ENCODE data around the gene NOS3. TPM values are rescaled to one million over a fixed set of nuclear protein-coding genes. Genes with fewer than 3 reads are reported as not detected.

NOS3 gene
- total RNA-seq, 2 experiments from 2014 or later = 27.7 to 30.2 TPM

DNA sequence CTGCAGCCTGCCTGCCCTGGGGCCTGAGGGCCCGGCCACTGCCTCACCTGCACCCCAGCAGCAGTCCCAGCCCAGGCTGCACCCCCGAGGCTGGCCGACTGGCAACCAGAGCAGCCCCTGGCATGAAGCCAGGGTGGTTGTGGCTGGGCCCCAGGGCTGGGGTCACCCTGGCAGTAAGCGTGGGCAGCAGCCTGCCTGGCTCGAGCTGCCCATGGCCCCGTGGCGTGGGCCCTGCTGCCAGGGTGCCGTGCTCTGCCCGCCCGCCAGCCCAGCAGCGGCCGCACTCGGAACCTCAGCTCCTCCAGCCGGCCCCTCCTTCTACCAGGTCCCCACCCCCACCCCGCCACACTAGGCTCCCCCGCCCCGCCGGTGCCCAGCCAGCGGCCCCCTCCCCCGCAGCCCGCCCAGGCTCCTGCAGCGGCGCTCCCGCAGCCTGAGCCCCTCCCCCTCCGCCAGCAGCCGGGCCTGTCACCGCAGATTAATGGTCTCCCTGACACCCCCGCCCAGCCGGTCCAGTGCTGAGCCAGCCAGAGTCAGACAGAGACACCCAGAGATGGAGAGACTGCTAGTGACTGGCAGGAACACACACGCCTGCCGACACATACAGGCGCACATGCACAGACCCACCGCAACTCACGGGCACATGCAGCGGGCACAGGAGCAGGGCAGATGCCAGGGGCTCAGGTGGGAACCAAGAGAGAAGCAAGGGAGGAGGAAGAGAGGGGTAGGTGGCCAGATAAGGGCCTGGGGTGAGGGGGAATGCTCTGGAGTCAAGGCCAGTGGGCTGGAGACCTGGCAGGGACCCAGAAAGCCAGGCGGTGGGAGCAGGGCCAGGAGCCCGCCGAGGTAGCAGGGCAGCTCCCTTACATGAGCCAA, 35.1 kb upstream of the NOS3 start:
- peaks cover 31% of the 10 kb centered on the region for H3K27me3 Mint-ChIP-seq
- H3K4me3 Mint-ChIP-seq = no peak overlapping the region
- no peak for DNase-seq
- no peaks in the 10 kb centered on the region for H3K36me3 Mint-ChIP-seq (ENCODE audit: low read depth)
- ChIA-PET POLR2A (no interaction called here), CTCF (no interaction called here)
- peaks cover 9% of the 10 kb centered on the region for H3K4me1 Mint-ChIP-seq
- no peak overlapping the region for H3K27ac Mint-ChIP-seq
- no peaks in the 10 kb centered on the region for H3K9me3 Mint-ChIP-seq

DNA sequence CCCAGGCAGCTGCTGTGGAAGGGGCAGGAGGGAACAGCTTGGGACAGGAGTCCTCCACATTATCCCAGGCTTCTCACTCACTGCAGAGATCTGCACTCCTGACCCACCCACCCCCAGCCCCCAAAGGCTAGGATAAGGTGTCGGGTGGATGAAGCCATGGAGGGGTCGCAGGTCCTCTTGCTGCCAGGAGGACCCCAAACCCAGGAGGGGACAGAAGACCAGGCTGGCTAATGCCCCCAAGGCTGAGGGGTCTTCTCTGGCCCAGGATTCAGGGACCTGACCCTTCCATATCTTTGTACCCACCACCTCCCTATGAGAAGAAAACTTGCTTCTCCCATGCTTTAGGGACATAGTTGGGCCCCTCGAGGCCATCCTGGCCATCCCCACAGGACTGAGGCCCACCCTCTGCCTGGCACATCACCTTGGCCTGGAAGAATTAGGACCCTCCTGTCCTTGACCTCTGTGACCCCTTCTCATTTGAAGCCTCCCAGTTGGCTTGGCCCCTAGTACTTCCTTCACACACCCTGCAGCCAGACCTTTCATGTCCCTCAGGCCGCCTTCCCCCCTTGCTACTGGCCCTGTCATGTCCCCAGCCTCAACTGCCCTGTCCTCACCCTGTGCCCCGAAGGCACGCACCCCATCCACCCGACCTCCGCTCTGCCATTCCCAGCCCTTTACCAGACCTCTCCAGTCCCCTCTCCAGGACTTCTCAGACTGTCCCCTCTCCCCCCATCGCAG, 34.3 kb upstream of the NOS3 start:
- ChIA-PET CTCF (no interaction called here), POLR2A (no interaction called here)
- peaks cover 31% of the 10 kb centered on the region for H3K27me3 Mint-ChIP-seq
- H3K4me1 Mint-ChIP-seq = peaks cover 9% of the 10 kb centered on the region
- H3K27ac Mint-ChIP-seq = no peak overlapping the region
- no peaks in the 10 kb centered on the region for H3K9me3 Mint-ChIP-seq
- no peak overlapping the region for H3K4me3 Mint-ChIP-seq
- H3K36me3 Mint-ChIP-seq (ENCODE audit: low read depth) = no peaks in the 10 kb centered on the region
- DNase-seq = no peak

DNA sequence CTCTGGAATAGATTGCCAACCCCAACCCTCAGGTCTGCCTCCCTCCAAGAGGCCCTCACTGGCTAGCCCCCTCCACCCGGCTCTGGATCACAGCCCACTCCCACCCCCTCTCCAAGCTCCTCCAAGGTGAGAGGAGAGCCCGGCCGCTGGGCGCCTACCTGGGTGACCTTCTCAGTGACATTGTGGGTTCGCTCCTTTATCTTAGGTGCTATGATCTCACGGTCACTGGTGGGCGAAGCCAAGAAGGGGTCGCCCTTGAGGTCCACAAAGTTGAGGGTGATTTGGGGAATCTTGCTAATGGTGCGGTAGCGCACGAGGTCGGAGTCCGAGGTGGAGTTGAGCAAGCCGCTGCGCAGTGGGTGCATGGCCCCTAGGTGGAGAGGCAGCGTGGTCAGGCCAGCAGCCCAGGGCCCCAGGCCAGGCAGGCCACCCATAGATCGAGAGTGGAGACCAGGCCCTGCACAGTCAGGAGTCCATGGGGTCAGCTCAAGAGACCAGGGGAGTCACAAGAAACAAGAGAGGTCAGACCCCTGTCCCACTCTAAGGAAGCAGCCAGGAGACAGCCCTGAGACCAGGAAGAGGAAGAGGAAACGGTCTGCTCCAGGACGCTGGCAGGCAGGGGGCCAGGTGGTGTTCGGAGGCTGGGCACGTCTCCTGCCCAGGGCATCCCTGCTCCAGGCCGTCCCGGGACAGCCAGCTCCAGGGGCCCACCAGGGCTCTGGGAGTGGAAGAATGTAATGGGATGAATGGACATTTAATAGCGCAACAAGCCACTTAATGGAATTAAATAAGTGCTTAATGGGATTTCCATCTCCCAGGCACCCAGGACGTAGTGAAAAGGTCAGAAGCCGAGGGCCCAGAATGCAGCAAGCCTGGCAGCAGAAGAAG, 33.4 kb upstream of the NOS3 start:
- ChIA-PET CTCF (no interaction called here), POLR2A (no interaction called here)
- DNase-seq = no peak
- Mint-ChIP-seq H3K36me3 (ENCODE audit: low read depth) (no peaks in the 10 kb centered on the region), H3K4me3 (no peak overlapping the region), H3K9me3 (no peaks in the 10 kb centered on the region), H3K27me3 (peaks cover 31% of the 10 kb centered on the region), H3K27ac (no peak overlapping the region), H3K4me1 (peaks cover 10% of the 10 kb centered on the region)

DNA sequence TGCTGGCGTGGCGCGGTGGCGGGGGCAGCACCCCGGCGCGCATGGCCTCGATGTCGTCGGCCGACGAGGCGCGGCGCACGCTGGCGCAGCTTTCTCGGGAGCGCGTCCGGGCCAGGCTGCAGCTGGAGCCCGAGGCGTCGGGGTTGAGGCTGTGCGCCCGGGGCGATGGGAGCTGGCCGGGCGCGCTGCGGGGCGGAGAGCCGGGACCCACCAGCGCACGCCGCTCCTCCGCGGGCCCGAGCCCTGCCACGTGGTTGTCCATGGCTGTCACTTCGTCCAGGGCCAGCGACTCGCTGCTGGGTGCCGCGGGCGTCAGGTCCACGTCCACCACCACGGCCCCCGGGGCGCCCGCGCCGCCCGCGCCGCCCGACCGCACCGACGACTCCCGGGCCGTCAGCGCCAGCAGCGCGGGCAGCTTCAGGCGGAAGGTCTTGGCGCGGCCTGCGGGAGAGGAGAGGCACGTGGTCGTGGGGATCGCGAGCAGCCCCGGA, 32.7 kb upstream of the NOS3 start:
- POLR2A ChIA-PET = no interaction called here
- Mint-ChIP-seq H3K27me3 (peaks cover 31% of the 10 kb centered on the region), H3K9me3 (no peaks in the 10 kb centered on the region), H3K4me3 (no peak overlapping the region), H3K27ac (no peak overlapping the region), H3K36me3 (ENCODE audit: low read depth) (no peaks in the 10 kb centered on the region), H3K4me1 (peaks cover 12% of the 10 kb centered on the region)
- CTCF ChIA-PET = no interaction called here
- no peak for DNase-seq

DNA sequence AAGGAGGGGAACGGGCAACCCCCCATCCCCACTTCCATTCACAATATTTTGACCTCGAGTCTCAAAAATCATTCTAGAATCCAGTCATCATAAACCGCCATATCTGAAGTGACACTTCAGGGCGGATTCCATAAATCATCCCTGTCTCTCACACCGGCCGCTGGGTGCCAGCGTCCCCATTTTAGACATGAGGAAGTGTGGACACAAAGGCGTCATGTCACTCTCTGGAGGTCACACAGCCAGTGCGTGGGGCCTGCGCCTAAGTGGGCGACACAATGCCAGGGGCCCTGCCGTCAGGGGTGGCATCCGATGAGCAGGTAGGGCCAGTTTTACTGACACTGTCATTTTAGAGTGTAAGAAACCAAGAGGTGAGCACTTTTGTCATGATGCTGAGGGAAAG, 32.2 kb upstream of the NOS3 start:
- POLR2A ChIA-PET = no interaction called here
- peaks cover 12% of the 10 kb centered on the region for H3K4me1 Mint-ChIP-seq
- H3K27me3 Mint-ChIP-seq = peaks cover 31% of the 10 kb centered on the region
- CTCF ChIA-PET = interaction anchor here (1.2 to 1.6 kb wide), 2 partner anchors 25 to 60 kb away, joined by 3 to 4 read pairs; no protein-coding TSS in a partner anchor
- H3K9me3 Mint-ChIP-seq = no peaks in the 10 kb centered on the region
- DNase-seq = no peak
- no peak overlapping the region for H3K4me3 Mint-ChIP-seq
- no peak overlapping the region for H3K27ac Mint-ChIP-seq
- H3K36me3 Mint-ChIP-seq (ENCODE audit: low read depth) = no peaks in the 10 kb centered on the region

DNA sequence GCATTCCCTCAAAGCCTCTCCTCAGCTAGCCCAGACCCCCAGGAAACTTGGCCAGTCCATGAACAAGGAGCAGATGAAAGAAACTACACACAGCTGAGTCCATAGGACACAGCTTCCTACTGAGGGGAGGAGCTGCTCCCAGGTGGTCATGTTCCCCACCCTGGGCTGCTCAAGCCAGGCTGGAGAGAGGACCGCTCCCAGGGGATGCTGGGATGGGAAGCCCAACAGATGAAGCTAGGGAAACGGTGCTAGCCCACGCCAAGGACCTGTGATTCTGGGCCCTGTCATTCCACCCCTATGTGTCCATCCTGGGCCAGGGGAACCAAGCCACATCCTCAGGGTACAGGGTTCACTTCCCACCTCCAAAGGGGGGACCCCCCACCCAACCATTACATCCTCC, 31.7 kb upstream of the NOS3 start:
- Mint-ChIP-seq H3K27ac (no peak overlapping the region), H3K27me3 (peaks cover 31% of the 10 kb centered on the region), H3K9me3 (no peaks in the 10 kb centered on the region), H3K36me3 (ENCODE audit: low read depth) (no peaks in the 10 kb centered on the region), H3K4me3 (no peak overlapping the region), H3K4me1 (peaks cover 12% of the 10 kb centered on the region)
- ChIA-PET POLR2A (interaction anchor here (1.0 kb wide), 1 partner anchor 20 kb away, joined by 3 read pairs; no protein-coding TSS in a partner anchor), CTCF (interaction anchor here (1.2 to 1.8 kb wide), 3 partner anchors 25 to 59 kb away, joined by 3 to 5 read pairs (median 4); no protein-coding TSS in a partner anchor)
- no peak for DNase-seq

DNA sequence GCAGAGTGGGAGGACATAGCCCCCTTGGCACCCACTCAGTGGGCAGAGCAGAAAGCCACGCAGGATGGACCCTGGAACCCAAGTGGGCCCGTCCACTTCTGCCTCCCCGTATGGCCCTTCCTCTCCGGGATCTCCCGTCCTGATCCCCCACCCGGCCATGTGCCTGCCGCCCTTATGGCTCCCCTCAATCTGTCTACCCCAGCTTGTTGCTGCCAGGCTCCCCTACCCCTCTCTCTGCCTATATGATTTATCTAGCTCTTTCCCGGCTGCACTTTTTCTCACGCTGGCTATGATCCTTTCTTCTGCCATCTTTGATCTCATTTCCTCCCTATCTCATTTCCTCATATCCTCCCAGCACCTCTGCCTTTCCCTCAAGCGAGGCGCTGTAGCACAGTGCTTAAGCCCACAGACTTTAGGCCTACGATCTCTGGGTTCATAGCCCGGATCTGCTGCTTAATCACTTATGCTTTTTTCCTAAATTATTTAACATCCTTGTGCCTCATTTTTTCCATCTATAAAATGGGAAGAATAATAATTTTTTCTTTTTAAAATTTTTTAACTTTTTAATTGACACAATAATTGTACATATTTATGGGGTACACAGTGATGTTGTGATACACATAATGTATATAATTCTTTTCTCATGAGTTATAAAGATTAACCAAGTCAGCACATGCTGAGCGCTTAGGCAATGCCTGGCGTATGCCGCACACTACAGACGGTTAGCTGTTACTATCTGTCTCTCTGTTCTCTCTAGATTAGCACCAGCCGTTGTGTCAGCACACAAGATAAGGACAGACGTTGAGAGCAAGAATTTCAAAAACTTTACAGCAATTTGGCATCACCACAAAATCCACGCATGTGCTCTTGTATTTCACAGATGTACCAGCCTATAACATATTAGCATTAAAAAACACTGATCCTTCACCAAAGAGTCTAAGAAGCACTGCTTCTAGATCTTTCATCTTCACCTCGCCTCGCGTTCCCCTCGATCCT, 30.8 kb upstream of the NOS3 start:
- no peaks in the 10 kb centered on the region for H3K36me3 Mint-ChIP-seq (ENCODE audit: low read depth)
- H3K4me1 Mint-ChIP-seq = peaks cover 12% of the 10 kb centered on the region
- ChIA-PET POLR2A (interaction anchor here (0.5 to 1.0 kb wide), 2 partner anchors 19 to 146 kb away, joined by 3 read pairs; no protein-coding TSS in a partner anchor), CTCF (interaction anchor here (1.1 to 3.6 kb wide), 5 partner anchors 24 to 62 kb away, joined by 3 to 13 read pairs (median 4); no protein-coding TSS in a partner anchor)
- no peak overlapping the region for H3K4me3 Mint-ChIP-seq
- H3K9me3 Mint-ChIP-seq = no peaks in the 10 kb centered on the region
- H3K27me3 Mint-ChIP-seq = peaks cover 31% of the 10 kb centered on the region
- H3K27ac Mint-ChIP-seq = no peak overlapping the region
- peak; percentile 26 for DNase-seq

DNA sequence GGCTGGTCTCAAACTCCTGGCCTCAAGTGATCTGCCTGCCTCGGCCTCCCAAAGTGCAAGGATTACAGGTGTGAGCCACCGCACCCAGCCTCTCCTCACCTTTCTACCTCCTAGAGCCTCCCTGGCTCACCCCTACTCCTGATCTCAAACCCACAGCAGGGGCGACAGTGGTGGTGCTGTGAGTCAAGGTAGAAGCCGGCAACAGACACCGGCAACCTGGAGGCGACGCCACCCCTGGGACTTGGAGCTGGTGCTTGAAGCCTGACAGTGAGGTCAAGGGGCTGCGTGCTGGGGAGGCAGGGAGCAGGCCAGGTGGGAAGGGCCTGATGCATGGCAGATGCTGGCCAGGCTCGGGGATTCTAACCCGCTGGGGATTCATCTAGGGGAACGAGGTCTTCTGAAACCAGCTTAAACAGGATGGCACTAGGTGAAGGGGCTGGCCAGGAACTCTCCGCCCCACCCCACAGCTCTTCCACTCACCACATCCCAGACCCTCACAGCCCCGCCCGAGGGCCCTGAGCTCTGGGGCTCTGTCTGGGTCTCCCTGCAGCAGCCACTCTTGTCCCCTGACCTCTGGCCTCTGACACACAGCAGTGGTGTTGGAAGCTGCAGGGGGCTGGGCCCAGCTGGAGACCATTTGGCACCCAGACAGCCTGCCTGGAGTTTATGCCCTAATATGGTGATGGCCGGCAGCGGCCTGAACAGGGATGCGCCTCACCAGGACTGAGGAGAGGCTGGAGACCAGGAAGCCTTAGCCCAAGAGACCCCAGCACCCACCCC, 29.1 kb upstream of the NOS3 start:
- Mint-ChIP-seq H3K4me1 (peaks cover 12% of the 10 kb centered on the region), H3K27me3 (peaks cover 31% of the 10 kb centered on the region)
- POLR2A ChIA-PET = interaction anchor here (1.0 kb wide), 1 partner anchor 48 kb away, joined by 3 read pairs; no protein-coding TSS in a partner anchor

DNA sequence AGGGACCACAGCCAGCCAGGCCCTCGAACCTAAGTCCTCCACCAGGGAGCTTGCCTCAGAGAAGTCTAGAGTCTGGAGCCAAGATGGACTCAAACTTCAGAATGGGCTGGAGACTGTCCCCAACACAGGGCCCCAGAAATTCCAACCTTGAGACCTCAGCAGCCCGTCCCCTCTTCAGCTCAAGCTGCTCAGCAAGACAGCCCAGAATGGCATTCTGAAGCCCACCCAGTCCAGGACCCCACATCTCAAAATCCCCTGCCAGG, 28.6 kb upstream of the NOS3 start:
- Mint-ChIP-seq H3K36me3 (ENCODE audit: low read depth) (no peaks in the 10 kb centered on the region), H3K9me3 (no peaks in the 10 kb centered on the region), H3K27me3 (peaks cover 28% of the 10 kb centered on the region), H3K4me3 (no peak overlapping the region), H3K4me1 (peaks cover 11% of the 10 kb centered on the region), H3K27ac (no peak overlapping the region)
- DNase-seq = no peak
- CTCF ChIA-PET = interaction anchor here (0.7 to 4.4 kb wide), 24 partner anchors 11 to 183 kb away, joined by 3 to 45 read pairs (median 6); partner anchors contain the start of genes ABCB8 and NOS3
- POLR2A ChIA-PET = interaction anchor here (1.0 to 1.3 kb wide), 3 partner anchors 13 to 48 kb away, joined by 3 to 4 read pairs (median 3); no protein-coding TSS in a partner anchor

More for the DNA sequence above, 29.1 kb upstream of the NOS3 start:
- DNase-seq = no peak
- no peaks in the 10 kb centered on the region for H3K36me3 Mint-ChIP-seq (ENCODE audit: low read depth)
- H3K27ac Mint-ChIP-seq = no peak overlapping the region
- no peak overlapping the region for H3K4me3 Mint-ChIP-seq
- CTCF ChIA-PET = interaction anchor here (0.7 to 4.4 kb wide), 9 partner anchors 23 to 89 kb away, joined by 3 to 45 read pairs (median 7); no protein-coding TSS in a partner anchor
- H3K9me3 Mint-ChIP-seq = no peaks in the 10 kb centered on the region

DNA sequence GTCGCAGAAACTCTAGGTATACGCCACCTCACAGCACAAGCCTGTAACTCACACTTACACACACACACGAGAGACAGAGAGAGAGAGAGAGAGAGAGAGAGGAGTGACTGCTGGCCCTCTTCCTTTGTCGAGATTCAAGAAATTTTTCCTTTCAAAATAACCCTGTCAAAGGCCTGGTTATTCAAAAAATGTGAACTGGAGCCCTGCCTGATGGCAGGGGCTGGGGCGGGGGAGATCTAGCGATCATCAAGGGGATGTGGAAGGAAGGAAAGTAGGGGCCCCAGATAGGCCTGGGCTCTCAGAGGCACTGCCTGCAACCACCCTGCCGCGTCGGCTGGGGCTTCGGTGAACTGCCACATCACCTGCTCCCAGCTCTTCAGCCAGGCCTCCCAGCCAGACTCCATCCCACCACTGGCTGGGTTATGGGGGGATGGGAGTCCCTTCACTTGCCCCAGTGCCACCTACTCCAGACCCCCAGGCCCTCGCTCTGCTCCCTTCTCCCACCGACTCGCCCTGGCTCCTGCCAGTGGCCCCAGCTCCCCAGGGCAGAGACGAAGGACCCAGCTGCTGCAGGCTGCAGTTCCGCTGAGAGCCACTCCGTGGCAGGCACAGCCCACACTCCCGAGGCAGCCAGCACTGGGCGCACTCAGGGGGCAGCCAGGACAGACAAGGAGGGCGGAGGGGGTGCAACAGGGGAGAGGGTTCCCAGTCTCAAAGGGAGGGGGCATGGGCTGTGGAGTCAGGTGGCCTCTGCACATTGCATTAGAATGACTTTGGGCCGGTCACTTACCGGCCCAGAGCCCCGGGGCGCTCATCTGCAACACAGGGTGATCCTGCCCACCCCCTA, 28.0 kb upstream of the NOS3 start:
- ChIA-PET CTCF (interaction anchor here (0.7 to 4.4 kb wide), 30 partner anchors 10 to 203 kb away, joined by 3 to 45 read pairs (median 5); partner anchors contain the start of genes ABCB8 and NOS3), POLR2A (interaction anchor here (1.0 to 1.3 kb wide), 4 partner anchors 13 to 54 kb away, joined by 3 to 4 read pairs (median 4); no protein-coding TSS in a partner anchor)
- no peak overlapping the region for H3K4me3 Mint-ChIP-seq
- no peaks in the 10 kb centered on the region for H3K9me3 Mint-ChIP-seq
- H3K4me1 Mint-ChIP-seq = peaks cover 9% of the 10 kb centered on the region
- H3K27ac Mint-ChIP-seq = no peak overlapping the region
- H3K27me3 Mint-ChIP-seq = peaks cover 30% of the 10 kb centered on the region
- H3K36me3 Mint-ChIP-seq (ENCODE audit: low read depth) = no peaks in the 10 kb centered on the region
- DNase-seq = peak; percentile 64

All from activated CD4-positive, alpha-beta memory T cell treated with anti-CD3 and anti-CD28 coated beads, Interleukin-2, amount 10 ng/mL, durations not matched to agents 7 days and 5 days (primary cell).